Left hindlimb (tissue), 1 donor: Measurements from ENCODE around the gene GALNT11.

ENCODE experiments used
- DNase-seq: peaks from one replicate; pipeline ENCODE4 v3.0.0-alpha.2; 2018

The GALNT11 gene

GRCh38 chr7:152161171-152161570 is 135.7 kb downstream of the GALNT11 start:
- no peak for DNase-seq

GRCh38 chr7:152162287-152162686 is 136.8 kb downstream of the GALNT11 start:
- no peak for DNase-seq
